ENCODE data around the gene LAMA5.

DNA sequence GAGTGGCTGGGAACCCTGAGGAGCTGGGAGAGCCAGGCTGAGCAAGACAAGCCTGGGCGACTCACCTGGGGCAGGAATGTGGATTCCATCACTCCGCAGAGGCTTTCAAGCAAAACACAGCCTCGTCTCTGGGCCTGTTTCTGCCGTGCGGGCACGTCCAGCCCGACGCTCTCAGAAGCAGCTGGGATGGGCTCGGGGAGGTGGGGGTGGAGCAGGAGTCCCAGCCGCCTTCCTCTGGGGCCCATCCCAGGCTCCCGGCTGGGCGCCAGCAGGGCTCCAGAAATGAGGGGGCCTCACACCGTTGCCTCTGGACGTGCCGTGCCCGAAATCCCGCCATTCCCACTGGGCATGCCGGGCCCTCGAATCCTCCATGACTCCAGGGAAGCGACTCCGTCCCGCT, 11.1 kb upstream of the LAMA5 start:
- TF ChIP-seq, protein P1, sequence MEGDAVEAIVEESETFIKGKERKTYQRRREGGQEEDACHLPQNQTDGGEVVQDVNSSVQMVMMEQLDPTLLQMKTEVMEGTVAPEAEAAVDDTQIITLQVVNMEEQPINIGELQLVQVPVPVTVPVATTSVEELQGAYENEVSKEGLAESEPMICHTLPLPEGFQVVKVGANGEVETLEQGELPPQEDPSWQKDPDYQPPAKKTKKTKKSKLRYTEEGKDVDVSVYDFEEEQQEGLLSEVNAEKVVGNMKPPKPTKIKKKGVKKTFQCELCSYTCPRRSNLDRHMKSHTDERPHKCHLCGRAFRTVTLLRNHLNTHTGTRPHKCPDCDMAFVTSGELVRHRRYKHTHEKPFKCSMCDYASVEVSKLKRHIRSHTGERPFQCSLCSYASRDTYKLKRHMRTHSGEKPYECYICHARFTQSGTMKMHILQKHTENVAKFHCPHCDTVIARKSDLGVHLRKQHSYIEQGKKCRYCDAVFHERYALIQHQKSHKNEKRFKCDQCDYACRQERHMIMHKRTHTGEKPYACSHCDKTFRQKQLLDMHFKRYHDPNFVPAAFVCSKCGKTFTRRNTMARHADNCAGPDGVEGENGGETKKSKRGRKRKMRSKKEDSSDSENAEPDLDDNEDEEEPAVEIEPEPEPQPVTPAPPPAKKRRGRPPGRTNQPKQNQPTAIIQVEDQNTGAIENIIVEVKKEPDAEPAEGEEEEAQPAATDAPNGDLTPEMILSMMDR (IDR thresholded peaks at IDR 0.05) = no peak
- no peak for TF ChIP-seq POLR2A (IDR thresholded peaks at IDR 0.05)

Measured in right lobe of liver (tissue), 4 donors.